GM18511 (cell line): Measurements from ENCODE around the gene AZU1.
"Not testable (repeated sequence)": the region's sequence is repeated elsewhere in the genome, so short reads cannot be mapped to it uniquely, and the experiment has no call there.

ENCODE experiments used
- ATAC-seq: cut with Tn5 transposase; IDR thresholded peaks from one replicate; pipeline ENCODE4 v1.9.1; 2021; ENCODE audit warnings: mild to moderate bottlenecking, moderate library complexity; ENCODE audit not compliant: unreplicated experiment

The AZU1 gene

DNA sequence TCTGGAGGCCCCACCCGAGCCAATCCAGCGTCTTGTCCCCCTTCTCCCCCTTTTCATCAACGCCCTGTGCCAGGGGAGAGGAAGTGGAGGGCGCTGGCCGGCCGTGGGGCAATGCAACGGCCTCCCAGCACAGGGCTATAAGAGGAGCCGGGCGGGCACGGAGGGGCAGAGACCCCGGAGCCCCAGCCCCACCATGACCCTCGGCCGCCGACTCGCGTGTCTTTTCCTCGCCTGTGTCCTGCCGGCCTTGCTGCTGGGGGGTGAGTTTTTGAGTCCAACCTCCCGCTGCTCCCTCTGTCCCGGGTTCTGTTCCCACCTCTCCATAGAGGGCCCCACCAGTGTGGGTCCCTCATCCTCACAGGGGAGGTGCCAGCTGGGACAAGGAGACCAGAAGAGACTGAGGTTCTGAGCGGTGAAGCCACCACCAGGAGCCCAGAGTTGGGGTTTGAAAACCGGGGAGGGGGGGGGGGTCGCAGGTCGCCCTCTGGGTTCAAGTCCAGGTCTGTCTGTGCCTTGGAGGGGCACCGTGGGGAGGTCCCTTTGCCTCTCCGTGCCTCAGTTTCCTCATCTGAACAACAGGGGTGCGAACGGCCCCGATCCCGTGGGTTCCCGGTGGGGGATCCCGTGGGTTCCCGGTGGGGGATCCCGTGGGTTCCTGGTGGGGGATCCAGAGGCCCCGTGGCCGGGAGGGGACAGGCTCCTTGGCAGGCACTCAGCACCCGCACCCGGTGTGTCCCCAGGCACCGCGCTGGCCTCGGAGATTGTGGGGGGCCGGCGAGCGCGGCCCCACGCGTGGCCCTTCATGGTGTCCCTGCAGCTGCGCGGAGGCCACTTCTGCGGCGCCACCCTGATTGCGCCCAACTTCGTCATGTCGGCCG, 24.7 kb downstream of the AZU1 start, which contains the start of gene ELANE:
TSS of gene ELANE (plus strand) at position 168 of the 878 bp plus-strand sequence. CDS start at position 194, 26 bp downstream.
- ATAC-seq: no peak

DNA sequence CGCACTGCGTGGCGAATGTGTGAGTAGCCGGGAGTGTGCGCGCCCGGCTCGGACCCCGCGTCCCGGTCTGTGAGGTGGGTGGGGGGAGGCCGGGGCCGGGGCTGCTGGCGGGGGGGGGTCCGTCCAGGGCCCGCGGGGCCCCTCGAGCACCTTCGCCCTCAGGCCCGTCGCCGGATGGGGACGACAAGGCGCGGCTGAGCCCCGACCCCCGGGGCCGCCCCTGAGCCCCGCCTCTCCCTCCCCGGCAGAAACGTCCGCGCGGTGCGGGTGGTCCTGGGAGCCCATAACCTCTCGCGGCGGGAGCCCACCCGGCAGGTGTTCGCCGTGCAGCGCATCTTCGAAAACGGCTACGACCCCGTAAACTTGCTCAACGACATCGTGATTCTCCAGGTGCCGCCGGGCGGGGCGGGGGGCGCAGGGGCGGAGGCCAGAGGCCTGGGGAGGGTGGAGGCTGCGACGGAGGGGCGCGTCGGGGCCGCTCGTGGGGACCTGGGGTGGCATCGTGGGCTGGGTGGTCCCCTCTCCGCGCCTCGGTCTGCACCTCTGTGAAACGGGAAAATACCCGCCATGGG, 25.5 kb downstream of the AZU1 start:
- ATAC-seq: no peak

DNA sequence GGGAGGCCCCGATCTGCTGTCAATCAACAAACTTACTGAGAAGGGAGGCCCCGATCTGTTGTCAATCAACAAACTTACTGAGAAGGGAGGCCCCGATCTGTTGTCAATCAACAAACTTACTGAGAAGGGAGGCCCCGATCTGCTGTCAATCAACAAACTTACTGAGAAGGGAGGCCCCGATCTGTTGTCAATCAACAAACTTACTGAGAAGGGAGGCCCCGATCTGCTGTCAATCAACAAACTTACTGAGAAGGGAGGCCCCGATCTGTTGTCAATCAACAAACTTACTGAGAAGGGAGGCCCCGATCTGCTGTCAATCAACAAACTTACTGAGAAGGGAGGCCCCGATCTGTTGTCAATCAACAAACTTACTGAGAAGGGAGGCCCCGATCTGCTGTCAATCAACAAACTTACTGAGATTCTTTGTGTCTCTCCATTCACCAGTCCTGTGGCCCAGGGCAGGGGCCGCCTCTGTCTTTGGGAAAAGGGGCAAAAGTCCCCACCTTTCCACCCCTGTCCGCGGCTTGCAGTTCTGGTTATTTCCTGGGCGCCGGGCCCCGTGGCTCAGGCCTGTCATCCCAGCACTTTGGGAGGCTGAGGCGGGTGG, 26.1 kb downstream of the AZU1 start:
- ATAC-seq: not testable (repeated sequence)

DNA sequence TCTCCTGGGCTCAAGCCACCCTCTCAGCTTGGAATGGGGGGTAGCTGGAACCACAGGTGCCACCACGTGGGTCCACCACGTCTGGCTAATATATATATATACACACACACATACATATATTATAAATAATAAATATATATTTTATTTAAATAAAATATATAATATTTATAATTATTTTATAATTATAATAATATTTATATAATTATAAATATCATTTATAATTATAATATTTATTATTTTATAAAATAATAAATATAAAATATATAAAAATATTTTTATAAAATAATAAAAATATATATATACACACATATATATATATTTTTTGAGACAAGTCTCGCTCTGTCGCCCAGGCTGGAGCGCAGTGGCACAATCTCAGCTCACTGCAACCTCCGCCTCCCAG, 26.9 kb downstream of the AZU1 start:
- no peak for ATAC-seq

DNA sequence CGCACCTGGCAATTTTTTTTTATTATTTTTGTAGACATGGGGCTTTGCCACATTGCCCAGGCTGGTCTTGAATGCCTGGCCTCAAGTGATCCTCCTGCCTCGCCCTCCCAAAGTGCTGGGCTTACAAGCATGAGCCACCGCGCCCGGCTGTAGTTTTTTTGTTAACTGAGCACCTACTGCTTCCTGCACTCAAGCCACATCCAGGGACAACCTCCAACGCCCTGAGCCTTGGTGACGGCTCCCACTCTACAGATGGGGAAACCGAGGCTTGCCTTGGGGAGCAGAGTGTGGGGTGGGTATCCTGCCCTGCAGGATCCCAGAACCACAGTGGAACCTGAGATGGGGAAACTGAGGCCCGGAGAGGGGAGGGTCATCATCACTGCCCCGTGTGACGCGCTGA, 27.5 kb downstream of the AZU1 start:
- ATAC-seq: no peak

DNA sequence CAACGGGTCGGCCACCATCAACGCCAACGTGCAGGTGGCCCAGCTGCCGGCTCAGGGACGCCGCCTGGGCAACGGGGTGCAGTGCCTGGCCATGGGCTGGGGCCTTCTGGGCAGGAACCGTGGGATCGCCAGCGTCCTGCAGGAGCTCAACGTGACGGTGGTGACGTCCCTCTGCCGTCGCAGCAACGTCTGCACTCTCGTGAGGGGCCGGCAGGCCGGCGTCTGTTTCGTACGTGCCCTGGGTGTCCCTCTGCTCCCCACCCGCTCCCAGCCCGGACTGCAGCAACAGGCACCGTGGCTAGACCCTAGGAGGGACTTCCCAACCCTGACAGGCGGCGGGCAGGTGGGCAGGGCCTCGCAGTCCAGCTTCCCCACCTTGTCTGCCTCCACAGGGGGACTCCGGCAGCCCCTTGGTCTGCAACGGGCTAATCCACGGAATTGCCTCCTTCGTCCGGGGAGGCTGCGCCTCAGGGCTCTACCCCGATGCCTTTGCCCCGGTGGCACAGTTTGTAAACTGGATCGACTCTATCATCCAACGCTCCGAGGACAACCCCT, 28.0 kb downstream of the AZU1 start:
- ATAC-seq: no peak

DNA sequence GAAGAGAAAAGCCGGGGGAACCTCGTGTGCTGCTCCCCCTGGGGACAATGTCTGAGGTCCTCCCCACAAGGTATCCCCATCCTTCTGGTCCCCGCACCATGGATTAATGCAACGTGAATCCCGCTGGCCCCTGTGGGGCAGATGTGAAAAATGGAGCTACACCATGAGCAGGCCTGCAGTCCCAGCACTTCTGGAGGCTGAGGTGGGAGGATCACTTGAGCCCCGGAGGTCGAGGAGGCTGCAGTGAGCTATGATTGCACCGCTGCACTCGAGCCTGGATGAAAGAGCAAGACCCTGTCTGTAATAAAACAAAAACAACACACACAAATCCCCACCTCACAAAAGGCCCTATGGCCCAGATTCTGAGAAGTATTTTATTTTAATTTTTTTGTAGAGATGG, 30.6 kb downstream of the AZU1 start:
- no peak for ATAC-seq

DNA sequence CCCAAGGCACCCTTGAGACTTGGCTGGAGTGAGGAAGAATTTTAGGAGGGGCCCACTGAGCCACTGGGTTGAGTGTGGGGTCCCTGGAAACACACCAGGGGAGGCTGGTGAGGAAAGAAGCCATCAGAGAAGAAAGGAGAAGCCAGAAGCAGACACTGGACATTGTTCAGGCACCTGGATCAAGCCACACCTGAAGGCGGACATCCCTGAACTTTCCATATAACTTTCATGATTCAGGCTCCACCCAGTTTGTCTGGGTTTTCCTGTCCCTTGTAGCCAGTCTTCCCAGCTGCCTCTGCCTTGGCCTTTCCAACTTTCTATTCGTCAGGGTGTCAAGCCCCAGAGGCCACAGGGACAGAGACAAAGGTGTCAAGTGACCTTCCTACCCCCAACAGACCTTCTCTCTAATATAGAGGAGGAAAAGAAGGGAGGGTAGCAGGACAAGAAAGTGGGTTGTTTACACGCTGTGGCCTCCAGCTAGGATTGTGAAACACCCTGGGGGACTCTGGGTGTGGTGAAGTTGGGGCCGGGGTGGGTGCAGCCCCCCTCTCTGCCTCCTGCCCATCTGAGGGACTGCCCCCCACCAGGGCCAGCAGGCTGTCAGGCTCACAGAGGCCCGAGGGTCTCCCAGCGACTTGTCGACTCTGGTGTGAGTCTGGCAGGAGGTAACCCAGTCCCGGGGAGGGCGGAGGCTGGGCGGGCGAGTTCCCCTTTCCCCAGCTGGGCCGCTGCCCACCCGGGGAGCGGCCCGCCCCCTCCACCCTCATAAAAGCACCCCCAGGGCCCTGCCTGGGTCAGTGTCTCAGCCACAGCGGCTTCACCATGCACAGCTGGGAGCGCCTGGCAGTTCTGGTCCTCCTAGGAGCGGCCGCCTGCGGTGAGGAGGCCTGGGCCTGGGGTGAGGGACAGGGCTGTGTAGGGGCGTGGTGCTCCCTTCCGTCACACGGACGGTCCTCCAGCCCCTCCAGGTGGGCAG, 31.5 kb downstream of the AZU1 start, which contains the start of gene CFD:
TSS of gene CFD (plus strand) at position 797 of the 976 bp plus-strand sequence. CDS start at position 823, 26 bp downstream.
- no peak for ATAC-seq

DNA sequence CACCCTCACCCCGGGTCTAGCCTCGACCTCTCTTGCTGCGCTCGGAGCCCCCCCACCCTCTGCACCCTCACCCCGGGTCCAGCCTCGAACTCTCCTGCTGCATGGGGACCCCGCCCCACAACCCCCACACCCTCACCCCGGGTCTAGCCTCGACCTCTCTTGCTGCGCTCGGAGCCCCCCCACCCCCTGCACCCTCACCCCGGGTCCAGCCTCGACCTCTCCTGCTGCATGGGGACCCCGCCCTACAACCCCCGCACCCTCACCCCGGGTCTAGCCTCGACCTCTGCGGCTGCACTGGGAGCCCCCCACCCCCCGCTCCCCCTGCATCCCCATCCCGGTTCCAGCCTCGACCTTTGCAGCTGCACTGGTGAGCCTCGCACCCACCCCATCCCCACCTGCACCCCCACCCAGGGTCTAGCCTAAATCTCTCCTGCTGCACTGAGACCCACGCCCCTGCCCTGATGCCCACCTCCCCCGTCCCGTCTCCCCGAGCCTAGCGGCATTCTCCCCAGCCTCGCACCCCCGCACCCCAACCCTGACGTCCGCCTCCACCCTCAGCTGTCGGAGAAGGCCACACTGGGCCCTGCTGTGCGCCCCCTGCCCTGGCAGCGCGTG, 33.6 kb downstream of the AZU1 start:
- ATAC-seq: no peak

DNA sequence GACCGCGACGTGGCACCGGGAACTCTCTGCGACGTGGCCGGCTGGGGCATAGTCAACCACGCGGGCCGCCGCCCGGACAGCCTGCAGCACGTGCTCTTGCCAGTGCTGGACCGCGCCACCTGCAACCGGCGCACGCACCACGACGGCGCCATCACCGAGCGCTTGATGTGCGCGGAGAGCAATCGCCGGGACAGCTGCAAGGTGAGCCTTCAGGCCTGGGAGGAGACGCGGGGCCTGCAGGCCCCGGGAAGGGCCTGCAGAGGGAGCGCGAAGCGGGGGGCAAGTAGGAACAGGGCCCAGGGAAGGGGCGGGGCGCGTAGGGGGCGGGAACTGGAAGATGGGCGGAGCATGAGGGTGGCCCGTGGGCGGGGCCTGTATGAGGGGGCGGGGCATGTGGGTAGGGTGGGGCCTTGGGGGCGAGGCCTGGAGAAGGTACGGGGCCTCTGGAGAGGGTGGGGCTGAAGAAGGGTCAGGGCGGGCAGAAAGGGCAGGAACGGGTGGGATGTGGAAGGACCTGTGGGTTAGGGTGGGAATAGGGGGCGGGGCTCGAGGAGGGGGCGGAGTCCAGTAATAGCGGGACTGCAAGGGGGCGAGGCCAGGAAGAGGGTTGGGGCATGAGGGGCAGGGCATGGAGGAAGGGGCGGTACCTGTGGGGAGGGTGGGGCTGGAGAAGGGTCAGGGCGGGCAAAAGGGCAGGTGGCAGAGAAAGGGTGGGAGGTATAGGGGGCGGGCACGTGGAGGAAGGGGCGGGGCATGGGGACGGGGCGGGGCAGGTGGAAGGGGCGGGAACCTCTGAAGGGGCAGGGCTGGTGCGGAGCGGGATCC, 34.3 kb downstream of the AZU1 start:
- ATAC-seq: no peak

DNA sequence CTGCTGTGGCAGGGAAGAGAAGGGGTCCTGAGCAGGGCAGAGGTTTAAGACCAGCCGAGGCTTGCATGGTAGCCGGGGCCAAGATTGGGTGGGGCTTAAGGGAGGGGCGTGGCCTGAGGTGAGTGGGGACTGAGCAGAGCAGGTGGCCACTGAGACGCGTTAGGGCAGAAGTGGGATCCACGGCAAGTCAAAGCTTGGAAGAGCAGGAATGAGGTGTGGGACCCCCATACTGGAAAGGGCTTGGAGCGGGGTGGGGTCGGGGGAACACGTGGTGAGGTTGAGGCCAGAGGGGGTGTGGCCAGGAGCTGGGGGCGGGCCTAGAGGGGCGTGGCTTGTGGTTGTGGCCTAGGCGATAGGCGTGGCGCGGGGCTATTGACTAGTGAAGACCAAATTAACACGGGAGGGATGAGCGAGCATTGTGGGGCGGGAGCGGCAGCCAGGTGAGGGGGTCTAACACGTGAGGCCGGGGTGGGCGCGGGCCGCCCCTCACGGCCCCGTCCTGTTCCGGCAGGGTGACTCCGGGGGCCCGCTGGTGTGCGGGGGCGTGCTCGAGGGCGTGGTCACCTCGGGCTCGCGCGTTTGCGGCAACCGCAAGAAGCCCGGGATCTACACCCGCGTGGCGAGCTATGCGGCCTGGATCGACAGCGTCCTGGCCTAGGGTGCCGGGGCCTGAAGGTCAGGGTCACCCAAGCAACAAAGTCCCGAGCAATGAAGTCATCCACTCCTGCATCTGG, 35.1 kb downstream of the AZU1 start:
- no peak for ATAC-seq

DNA sequence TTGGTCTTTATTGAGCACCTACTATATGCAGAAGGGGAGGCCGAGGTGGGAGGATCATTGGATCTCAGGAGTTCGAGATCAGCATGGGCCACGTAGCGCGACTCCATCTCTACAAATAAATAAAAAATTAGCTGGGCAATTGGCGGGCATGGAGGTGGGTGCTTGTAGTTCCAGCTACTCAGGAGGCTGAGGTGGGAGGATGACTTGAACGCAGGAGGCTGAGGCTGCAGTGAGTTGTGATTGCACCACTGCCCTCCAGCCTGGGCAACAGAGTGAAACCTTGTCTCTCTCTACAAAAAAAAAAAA, 35.6 kb downstream of the AZU1 start:
- no peak for ATAC-seq

DNA sequence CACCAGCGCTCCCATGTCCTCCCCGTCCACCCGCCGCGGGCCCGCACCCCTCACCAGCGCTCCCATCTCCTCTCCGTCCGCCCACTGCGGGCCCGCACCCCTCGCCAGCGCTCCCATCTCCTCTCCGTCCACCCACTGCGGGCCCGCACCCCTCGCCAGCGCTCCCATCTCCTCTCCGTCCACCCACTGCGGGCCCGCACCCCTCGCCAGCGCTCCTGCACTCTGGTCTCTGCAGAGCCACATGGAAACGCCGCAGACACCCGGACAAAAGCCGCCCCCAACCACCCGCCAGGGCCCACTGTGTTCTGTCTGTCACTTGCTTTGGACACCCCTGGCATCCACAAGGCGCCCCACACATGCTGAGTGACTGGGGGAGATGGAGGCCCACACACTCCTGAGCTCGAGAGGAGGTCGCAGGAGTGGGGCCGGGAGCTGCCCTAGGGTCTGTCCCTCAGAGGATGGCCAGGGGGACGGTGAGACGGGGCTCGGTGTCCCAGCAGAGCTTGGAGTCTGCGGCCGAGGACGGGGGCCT, 39.2 kb downstream of the AZU1 start:
- ATAC-seq: no peak

DNA sequence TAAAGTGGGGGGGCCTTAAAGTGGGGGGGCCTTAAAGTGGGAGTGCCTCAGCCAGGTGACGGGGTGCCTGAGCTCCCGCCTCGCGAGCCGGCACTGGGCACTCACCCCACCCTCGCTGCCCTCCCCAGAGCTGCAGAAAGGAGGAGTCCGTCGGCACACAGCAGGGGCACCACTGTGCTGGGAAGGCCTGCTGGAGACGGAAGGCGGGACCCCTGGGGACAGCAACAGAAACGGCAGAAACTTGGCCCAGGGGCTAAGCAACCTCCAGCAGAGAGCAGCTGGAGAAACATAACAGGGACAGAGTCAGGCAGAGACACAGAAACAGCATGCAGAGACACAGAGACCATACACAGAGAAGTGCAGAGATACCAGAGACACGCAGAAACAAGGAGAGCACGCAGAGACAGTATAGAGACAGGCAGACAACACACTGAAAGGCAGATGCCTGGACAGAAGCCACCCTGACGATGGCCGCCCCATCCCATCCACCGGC, 39.7 kb downstream of the AZU1 start:
- ATAC-seq: no peak

DNA sequence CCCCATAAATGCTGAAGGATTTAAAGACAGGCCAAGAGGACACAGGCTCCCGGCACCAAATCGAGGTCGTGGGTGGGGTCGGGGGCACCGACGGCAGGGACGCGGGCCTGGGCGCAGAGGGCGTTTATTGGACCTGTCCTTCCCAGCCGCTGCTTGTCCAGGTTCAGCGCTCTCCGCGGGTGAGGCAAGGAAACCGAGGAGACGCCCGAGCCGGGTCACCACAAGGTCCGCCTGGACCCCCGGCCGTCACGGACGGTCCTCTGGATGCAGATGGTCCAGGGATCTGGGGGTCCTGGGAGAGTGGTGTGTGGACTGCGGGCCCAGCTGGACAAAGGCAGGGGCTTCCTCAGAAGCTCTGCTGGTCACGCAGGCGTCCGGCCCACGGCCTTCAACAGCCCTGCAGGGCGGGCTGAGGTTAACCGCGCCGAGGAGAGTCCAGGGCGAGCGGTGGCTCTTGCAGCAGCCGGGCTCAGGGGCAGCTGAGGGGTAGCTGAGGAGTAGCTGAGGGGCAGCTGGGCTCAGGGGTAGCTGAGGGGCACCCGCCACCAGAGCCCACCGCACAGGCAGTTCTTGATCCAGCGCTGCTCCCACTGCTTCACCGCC, 40.3 kb downstream of the AZU1 start:
- no peak for ATAC-seq

DNA sequence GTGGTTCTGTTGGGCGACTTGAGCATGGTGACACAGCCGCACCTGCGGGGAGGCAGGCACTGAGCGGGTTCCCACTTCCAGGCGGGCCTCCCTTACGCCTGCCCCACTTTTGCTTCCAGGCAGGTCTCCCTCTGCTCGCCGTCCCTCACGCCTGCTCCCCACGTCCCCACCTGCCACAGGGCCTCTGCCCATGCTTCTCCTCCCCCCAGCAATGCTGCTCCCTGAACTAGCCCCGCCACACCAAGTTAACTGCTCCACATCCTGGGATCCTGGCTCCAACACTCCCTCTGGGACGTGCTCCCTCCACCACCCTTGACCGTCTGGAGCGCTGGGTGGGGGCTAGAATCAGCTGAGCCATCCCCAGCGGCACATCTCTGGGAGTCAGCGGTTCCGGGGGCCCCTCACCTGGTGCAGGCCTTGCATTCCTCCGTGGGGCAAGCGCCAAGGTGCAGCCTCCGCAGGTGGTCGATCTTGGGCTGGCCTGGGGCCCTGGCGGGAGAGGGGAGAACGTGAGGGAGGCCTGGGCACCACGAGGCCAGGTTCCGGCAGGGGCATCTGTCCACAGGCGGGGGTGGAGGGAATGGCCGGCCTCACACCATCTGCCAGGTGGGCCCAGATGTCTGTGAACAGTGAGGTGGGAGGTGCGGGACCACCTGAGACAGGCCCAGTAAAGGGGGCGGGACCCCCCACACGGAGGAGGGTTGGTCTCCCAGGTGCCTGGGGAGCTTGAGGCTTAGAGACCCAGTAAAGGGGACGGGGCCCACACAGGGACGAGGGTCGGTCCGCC, 41.0 kb downstream of the AZU1 start:
- ATAC-seq: no peak
